ENCODE data around the gene SPOCD1.

DNA sequence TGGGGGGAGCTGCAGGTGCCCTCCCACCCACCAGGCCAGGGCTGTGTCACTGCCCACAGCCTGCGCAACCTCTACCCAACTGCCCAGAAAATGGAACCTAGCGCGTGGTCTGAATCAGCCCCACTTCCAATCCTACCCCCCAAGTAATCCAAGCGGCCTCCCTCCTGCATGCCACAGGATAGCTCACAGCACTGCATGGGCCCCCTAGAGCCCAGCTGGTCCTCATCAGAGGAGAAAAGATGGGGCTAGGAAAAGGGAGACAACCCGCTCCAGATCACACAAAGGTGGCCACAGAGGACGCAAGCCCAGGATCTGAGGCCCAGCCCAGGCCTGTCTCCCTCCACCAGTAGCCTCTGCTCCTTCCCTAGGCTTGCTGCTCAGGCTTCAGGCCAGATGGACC lies 57.8 kb downstream of the SPOCD1 start:
- TF ChIP-seq, protein P1, sequence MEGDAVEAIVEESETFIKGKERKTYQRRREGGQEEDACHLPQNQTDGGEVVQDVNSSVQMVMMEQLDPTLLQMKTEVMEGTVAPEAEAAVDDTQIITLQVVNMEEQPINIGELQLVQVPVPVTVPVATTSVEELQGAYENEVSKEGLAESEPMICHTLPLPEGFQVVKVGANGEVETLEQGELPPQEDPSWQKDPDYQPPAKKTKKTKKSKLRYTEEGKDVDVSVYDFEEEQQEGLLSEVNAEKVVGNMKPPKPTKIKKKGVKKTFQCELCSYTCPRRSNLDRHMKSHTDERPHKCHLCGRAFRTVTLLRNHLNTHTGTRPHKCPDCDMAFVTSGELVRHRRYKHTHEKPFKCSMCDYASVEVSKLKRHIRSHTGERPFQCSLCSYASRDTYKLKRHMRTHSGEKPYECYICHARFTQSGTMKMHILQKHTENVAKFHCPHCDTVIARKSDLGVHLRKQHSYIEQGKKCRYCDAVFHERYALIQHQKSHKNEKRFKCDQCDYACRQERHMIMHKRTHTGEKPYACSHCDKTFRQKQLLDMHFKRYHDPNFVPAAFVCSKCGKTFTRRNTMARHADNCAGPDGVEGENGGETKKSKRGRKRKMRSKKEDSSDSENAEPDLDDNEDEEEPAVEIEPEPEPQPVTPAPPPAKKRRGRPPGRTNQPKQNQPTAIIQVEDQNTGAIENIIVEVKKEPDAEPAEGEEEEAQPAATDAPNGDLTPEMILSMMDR (IDR thresholded peaks at IDR 0.05) = no peak
- no peak for TF ChIP-seq POLR2A (IDR thresholded peaks at IDR 0.05)
